ENCODE measurements around the gene SCYGR7. TPM values are rescaled to one million over a fixed set of nuclear protein-coding genes. Genes with fewer than 3 reads are reported as not detected.

SCYGR7 gene
- polyA plus RNA-seq, 3 donors = not detected

- Mint-ChIP-seq H3K36me3 (no peaks in the 10 kb centered on the region), H3K4me1 (peaks cover 4% of the 10 kb centered on the region), H3K27me3 (ENCODE audit: low read depth in 3 of 3) (peaks cover 3 to 6% (median 4%) of the 10 kb centered on the region in 3 donors), H3K27ac (peak overlapping the region in 1 of 7 donors; percentile 21), H3K9me3 (peaks cover 0 to 3% (median 0%) of the 10 kb centered on the region in 7 donors), H3K4me3 (peak overlapping the region in 1 of 2 donors; percentile 36)
- Histone ChIP-seq H3K27me3 (ENCODE audit: control insufficient read depth in 2 of 2, insufficient read depth in 2 of 2, low read length in 2 of 2) (no peaks in the 10 kb centered on the region), H2AFZ (ENCODE audit: insufficient read depth, low read depth, low read length, poor library complexity, severe bottlenecking) (no peak overlapping the region), H3K4me1 (ENCODE audit: control insufficient read depth in 1 of 2, insufficient read depth in 2 of 2, low read length in 2 of 2) (no peaks in the 10 kb centered on the region), H3K79me2 (ENCODE audit: insufficient read depth, low read length) (no peaks in the 10 kb centered on the region), H3K4me3 (replicated peaks in 1 of 3; ENCODE audit: low read depth in 2 of 3, low read length in 3 of 3) (no peak overlapping the region), H3K9ac (ENCODE audit: insufficient read depth, low read length, poor library complexity, severe bottlenecking) (no peak overlapping the region), H3K9me3 (replicated peaks in 1 of 2; ENCODE audit: control insufficient read depth in 1 of 2, insufficient read depth in 1 of 2, low read length in 2 of 2) (no peaks in the 10 kb centered on the region), H3K36me3 (replicated peaks in 1 of 2; ENCODE audit: control insufficient read depth in 1 of 2, insufficient read depth in 2 of 2, low read length in 2 of 2) (no peaks in the 10 kb centered on the region), H4K20me1 (ENCODE audit: insufficient read depth, low read length) (no peaks in the 10 kb centered on the region), H3K27ac (ENCODE audit: low read depth in 1 of 2, low read length in 2 of 2) (no peak overlapping the region), H3K4me2 (replicated peaks; ENCODE audit: extremely low read depth, low read length, poor library complexity, severe bottlenecking) (no peak overlapping the region)
- DNase-seq = no peak
- no CpG with 5 or more reads among the region's 4 CpGs for WGBS (ENCODE audit: insufficient coverage)
- intact Hi-C loops (cut with micrococcal nuclease) = loop anchor here in 1 of 2 donors (5.0 to 10.0 kb wide), 2 partner anchors 529 to 641 kb away; no protein-coding TSS in a partner anchor
- TF ChIP-seq, protein P1, sequence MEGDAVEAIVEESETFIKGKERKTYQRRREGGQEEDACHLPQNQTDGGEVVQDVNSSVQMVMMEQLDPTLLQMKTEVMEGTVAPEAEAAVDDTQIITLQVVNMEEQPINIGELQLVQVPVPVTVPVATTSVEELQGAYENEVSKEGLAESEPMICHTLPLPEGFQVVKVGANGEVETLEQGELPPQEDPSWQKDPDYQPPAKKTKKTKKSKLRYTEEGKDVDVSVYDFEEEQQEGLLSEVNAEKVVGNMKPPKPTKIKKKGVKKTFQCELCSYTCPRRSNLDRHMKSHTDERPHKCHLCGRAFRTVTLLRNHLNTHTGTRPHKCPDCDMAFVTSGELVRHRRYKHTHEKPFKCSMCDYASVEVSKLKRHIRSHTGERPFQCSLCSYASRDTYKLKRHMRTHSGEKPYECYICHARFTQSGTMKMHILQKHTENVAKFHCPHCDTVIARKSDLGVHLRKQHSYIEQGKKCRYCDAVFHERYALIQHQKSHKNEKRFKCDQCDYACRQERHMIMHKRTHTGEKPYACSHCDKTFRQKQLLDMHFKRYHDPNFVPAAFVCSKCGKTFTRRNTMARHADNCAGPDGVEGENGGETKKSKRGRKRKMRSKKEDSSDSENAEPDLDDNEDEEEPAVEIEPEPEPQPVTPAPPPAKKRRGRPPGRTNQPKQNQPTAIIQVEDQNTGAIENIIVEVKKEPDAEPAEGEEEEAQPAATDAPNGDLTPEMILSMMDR (IDR thresholded peaks at IDR 0.05) = no peak
Measured at GRCh38 chr2:227765788-227766372, 37.7 kb downstream of the SCYGR7 start.

GRCh38 chr2:227766373-227766883 lies 38.3 kb downstream of the SCYGR7 start:
- Mint-ChIP-seq H3K9me3 (peaks cover 0 to 3% (median 0%) of the 10 kb centered on the region in 7 donors), H3K27me3 (ENCODE audit: low read depth in 3 of 3) (peaks cover 3 to 6% (median 4%) of the 10 kb centered on the region in 3 donors), H3K4me3 (no peak overlapping the region), H3K27ac (no peak overlapping the region), H3K4me1 (peaks cover 4% of the 10 kb centered on the region), H3K36me3 (no peaks in the 10 kb centered on the region)
- no peaks in the 10 kb centered on the region for H3K4me1 ChIP-seq (ENCODE audit: control insufficient read depth in 1 of 2, insufficient read depth in 2 of 2, low read length in 2 of 2)
- TF ChIP-seq, protein P1 (IDR thresholded peaks at IDR 0.05) = peak; percentile 86
- DNase-seq = peak; percentile 36 to 61 (median 60)
- no peaks in the 10 kb centered on the region for H3K36me3 ChIP-seq (replicated peaks in 1 of 2; ENCODE audit: control insufficient read depth in 1 of 2, insufficient read depth in 2 of 2, low read length in 2 of 2)
- no peaks in the 10 kb centered on the region for H4K20me1 ChIP-seq (ENCODE audit: insufficient read depth, low read length)
- H2AFZ ChIP-seq (ENCODE audit: insufficient read depth, low read depth, low read length, poor library complexity, severe bottlenecking) = no peak overlapping the region
- H3K79me2 ChIP-seq (ENCODE audit: insufficient read depth, low read length) = no peaks in the 10 kb centered on the region
- no peak overlapping the region for H3K27ac ChIP-seq (ENCODE audit: low read depth in 1 of 2, low read length in 2 of 2)
- no peak overlapping the region for H3K4me3 ChIP-seq (replicated peaks in 1 of 3; ENCODE audit: low read depth in 2 of 3, low read length in 3 of 3)
- 21% methylated on average over 9 of the region's 11 CpGs for WGBS (ENCODE audit: insufficient coverage)
- H3K9me3 ChIP-seq (replicated peaks in 1 of 2; ENCODE audit: control insufficient read depth in 1 of 2, insufficient read depth in 1 of 2, low read length in 2 of 2) = no peaks in the 10 kb centered on the region
- intact Hi-C loops (cut with micrococcal nuclease) = loop anchor here in 1 of 2 donors (5.0 to 10.0 kb wide), 2 partner anchors 529 to 642 kb away; no protein-coding TSS in a partner anchor
- no peaks in the 10 kb centered on the region for H3K27me3 ChIP-seq (ENCODE audit: control insufficient read depth in 2 of 2, insufficient read depth in 2 of 2, low read length in 2 of 2)
- H3K9ac ChIP-seq (ENCODE audit: insufficient read depth, low read length, poor library complexity, severe bottlenecking) = no peak overlapping the region
- no peak overlapping the region for H3K4me2 ChIP-seq (replicated peaks; ENCODE audit: extremely low read depth, low read length, poor library complexity, severe bottlenecking)
